Colon (tissue), 2 donors: ENCODE data around the gene TLE1.
"Not testable (repeated sequence)": the region's sequence is repeated elsewhere in the genome, so short reads cannot be mapped to it uniquely, and the experiment has no call there.

Source experiments
- FAIRE-seq: peaks from 2 replicates; lab custom pipeline; 2012; peaks lifted over from hg19 to GRCh38; lab: Jason Lieb, UNC
- donor health status: control.
- donor health status: control.

Gene TLE1

DNA sequence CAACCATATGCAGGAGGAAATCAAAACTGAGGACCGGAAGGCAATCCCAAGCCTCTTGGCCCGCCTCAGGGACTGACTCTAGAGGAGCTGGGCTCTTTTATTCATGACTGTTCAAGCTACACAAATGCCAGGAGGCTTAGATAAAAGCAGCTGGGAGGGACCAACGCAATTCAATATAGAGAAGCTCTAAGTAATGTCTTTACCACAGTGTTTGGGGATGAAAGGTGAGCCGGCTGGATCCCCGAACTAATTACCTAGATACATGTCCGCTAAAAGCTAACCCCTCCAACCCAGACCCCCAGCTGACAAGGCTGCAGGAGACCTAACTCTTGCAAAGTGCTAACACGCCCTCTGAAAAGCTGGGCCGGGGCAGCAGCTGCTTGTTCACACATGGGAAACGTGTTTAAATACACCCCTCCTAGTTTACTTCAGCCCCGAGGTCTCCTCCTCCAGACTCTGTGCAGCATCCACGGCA is 67.5 kb downstream of the TLE1 start:
- no peak for FAIRE-seq

DNA sequence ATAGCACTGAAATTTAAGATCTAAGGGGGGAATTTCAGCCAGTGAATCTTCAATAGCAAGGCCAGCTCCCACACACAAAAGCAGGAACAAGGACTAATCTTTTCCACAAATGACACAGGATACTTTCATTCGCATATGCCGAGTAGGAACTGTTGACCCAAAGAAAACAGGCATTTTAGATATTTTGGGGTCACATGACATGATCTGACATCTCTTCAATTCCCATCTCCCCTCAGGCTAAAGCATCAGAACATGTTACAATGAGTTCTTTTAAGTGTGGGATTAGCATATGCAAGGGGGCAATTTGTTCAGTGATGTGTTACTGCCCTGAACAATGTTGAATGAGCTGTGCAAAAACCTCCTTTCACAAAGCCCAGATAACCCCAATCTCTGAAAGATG is 68.2 kb downstream of the TLE1 start:
- FAIRE-seq = no peak

DNA sequence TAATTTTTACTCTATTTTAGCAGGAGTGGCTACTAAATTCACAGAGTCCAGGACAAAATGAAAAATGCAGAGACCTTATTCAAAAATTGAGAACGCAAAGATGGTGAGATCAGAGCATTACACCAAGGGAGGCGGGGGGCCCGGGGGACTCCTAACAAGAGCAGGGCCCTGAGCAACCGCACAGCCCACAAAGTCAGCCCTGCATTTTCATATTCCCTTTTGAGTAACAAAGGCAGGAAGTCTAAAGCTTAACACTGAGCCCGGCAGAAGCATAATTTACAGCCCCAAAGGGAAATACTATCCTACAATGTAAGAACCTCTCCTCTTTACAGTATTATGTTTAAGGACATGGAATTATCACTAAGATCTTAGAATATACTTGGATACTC is 69.4 kb downstream of the TLE1 start:
- no peak for FAIRE-seq

DNA sequence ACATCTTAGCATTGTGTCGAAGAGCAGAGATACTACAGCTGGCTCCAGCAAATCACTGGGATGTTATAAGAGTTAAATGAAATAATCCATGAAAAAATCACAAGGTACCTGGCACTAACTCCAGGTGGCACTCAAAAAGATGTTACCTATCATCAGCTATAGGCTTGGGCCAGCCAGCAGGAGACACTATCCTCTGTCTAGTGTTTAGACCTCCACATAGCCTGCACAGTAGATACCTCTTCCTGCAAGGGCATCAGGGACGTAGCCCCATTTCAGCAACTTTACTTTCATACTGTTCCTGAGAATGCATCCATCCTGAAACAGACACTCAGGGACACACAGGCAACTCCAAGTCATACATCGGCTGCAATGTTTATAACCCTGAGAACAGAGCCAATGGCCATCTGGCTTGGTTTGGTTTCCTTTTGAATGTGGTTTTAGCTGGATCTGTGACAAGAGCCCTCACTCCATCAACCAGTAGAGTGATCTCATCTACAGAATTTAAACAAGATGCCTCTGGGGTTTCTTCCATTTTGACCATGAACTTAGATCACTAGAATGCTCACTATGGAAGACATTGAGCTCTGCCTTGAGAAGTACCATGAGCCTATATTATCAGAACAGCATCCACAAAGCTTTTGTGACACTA is 69.9 kb downstream of the TLE1 start:
- FAIRE-seq = no peak

DNA sequence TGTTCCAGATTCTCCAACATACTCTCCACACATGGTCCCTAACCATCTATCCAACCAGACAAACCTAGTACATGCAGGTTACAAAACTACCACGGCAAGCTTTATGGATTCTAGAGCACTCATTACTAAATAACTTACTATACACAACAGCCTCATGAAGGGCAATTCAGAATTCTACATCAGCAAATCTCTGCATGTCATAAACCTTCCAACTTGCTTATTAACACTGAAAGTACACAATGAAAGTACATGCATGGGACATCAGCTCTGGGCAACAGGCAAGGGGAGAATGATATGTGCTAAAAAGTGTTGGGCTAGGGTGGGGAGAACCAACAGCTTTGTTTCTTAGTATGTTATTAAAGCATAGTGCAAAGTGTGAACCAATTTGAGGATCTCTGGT is 70.4 kb downstream of the TLE1 start:
- FAIRE-seq = no peak

DNA sequence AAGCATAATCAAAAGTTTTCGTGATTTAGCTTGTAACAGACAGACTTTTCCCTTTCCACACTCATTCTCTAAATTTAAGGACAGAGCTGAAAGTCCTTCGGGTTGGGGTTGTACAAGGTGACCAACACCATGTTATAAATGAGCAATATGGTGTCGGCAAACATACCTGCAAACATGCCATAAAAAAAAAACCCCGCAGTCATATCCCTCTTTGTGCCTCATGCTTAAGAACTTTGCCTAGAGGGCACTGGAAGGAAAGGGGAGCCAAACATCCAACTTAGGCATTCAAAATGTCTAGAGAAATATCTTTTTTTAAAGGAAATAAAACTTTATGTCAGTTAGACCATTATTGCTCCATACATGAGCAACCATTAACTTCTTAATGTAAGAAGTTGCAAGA is 73.2 kb downstream of the TLE1 start:
- FAIRE-seq = no peak

DNA sequence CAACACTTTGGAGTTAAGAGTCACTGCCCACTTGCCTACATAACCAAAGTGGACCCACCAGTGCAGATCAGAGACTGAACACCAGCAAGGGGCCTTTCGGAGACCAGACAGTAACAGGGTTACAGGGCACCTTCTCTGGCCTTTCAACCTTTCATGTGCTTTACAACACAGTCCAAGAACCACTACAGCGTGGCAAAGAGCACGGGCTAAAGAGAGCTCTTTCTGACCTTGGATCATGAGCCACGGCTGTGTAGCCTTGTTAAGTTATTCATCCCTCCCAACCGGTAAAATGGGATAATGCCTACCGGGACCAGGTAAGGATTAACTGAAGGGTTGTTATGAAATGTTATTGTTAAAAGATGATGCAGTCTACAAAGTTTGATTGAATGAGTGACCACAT is 75.0 kb downstream of the TLE1 start:
- FAIRE-seq = no peak

DNA sequence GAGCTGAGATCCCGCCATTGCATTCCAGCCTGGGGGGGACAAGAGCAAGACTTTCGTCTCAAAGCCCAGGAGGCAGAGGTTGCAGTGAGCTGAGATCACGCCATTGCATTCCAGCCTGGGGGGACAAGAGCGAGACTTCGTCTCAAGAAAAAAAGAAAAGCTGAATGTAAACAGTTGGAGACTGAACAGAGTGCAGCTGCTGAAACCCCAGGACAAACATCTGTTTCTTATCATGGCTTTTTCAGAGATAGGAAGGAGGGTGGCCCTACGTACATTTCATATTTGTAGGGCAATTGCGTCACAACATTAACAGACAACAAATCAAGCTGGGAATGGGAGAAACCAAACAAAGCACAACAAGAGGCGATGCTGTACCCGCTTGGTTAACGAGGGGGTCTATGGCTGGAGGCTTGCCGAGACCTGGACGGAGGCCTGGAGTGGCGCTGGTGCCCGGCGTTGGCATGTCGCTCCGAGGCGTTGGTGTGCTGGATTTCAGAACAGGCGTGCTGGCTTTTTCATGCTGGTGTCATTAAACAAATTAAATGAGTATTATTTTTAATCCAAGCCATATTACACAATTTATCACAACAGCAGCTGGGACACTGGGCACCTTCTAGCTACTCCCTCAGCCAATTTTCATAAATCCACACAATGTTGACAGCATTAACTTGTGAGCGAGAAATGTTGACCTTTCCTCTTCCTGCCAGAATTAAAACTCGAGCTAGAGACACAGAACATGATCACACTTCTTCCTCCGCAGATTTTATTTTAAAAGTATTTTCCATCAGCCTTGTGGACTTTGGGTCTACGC is 76.1 kb downstream of the TLE1 start:
- FAIRE-seq = no peak

DNA sequence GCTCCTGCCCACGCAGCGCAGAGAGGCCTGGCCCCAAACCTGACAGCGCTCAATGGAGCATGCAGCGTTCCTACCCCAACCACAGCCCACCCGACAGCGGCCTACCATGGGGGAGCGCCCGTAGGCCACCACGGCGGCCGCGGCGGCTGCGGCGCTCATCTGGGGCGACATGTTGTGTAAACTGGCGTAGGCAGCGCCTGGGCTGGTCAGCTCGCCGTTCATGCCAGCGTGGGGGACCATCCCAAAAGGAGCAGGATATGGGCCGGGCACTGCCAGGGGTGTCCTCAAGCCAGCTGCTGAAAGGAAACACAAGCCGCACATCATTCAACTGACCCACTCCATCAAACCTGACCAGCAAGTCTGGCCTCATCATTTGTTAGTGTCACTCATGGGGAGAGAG is 77.7 kb downstream of the TLE1 start:
- FAIRE-seq = no peak

DNA sequence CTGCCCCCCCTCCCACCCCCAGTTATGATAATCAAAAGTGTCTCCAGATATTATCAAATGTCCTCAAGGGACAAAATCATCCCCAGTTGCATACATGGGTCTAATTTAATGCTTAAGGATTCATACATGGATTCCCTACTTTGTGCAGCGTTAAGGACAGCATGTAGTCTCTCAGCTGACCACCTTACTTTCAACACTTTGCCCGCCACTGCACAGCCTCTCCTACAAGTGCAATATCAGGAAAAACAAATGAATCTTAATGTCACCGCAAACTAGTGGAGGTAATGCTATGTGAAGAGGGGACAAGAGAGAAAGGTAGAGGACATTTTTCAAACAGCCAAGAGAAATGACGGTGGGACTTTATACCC is 78.6 kb downstream of the TLE1 start:
- FAIRE-seq = no peak

DNA sequence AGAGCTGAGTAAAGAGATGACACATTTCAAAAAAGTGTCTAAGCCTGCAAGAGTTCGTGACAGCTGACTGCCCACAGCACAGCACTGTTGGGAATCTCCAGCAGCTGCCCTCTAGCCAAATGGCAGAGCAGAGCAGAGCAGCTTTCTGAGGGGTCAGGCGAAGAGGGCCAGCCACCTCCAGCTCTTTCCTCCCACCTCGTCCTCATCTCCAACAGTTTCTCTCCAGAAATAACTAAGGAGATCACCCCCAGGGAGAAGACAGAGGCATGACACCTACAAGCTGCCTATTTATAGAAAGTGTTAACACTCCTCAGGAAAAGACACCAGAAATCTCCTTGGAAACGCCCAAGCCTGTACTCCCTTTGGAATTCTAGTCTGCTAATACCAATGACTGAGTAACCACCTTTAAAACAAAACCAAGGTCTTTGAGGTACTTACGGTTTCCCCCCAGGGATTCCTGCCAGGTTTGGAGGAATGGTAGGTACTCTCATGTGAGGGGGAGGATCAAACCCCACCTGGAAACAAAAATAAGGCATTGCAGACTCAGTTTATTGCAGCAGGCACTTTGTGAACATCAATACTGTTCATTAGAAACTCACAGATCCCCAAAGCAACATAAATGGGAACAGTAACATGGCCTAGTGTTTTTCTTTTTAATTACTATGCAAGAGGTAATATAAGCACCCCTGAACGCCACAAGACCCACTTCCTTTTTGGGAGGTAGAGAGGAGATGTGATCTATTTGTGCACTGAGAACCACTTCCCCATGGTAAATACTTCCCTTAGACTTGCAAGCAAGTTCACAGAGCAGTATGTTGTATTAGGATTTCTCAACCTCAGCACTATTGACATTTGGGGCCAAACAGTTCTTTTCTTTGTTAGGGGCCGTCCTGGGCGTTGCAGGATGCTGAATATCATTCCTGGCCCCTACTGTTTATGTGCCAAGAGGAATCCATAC is 79.3 kb downstream of the TLE1 start:
- FAIRE-seq = no peak

DNA sequence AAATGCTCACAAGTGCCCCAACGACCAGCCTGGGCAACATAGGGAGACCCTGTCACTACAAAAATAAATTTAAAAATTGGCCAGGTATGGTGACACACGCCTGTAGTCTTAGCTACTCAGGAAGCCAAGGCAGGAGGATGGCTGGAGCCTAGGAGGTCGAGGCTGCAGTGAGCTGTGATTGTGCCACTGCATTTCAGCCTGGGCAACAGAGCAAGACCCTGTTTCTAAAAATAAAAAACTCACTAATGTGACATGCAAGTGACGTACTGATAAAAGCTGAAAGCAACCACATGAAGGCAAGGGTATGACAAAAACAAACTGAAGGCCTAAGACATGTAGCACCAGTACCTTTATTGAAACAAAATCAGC is 81.1 kb downstream of the TLE1 start:
- no peak for FAIRE-seq

DNA sequence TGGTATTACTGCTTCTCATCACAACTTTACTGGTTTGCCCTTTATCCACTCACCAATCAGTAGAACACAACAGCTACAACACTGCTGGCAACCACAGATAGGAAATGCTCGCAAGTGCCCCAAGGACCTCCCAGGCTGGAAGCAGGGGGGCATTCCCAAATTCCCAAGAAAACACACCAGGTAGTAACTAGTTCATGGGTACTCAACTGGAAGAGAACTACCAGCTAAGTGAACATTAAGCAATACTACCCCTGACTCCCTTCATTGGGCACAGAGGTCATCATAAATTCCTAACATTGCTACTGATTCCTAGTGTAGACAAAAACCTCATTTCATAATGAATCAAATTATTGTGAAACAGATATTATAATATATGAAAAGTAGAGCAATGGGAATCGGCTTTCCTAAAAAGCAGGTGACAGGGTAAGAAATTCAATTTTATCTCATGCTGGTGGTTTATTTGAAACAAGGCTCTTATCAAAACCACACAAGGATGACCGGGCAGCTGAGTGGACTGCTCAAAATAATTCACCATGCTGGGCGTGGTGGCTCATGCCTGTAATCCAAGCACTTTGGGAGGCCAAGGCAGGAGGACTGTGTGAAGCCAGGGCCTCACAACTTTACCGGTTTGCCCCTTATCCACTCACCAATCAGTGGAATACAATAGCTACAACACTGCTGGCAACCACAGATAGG is 81.6 kb downstream of the TLE1 start:
- FAIRE-seq = no peak

DNA sequence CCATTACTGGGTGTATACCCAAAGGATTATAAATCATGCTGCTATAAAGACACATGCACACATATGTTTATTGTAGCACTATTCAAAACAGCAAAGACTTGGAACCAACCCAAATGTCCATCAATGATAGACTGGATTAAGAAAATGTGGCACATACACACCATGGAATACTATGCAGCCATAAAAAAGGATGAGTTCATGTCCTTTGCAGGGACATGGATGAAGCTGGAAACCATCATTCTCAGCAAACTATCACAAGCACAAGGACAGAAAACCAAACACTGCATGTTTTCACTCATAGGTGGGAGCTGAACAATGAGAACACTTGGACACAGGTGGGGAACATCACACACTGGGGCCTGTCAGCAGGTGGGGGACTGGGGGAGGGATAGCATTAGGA is 83.1 kb downstream of the TLE1 start:
- FAIRE-seq = not testable (repeated sequence)

DNA sequence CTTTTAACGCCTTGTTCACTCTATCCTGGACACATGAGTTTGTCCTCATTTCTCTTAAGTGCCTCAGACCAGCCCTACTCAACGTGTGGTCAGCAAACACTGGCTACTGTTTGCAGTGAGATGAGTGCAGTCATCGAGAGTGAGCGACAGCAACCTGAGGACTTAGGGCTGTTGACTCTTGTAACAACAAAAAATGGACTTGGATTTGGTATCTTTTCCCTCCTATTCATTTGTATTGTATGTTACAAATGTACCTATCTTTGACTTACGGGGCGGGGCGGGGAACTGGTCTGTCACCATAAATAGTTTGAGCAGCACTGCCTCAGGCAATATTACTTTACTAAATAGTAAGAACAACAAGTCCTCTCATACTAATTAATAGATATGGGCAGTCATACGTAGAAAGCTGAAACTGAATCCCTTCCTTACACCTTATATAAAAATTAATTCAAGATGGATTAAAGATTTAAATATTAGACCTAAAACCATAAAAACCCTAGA is 84.1 kb downstream of the TLE1 start:
- FAIRE-seq = no peak

DNA sequence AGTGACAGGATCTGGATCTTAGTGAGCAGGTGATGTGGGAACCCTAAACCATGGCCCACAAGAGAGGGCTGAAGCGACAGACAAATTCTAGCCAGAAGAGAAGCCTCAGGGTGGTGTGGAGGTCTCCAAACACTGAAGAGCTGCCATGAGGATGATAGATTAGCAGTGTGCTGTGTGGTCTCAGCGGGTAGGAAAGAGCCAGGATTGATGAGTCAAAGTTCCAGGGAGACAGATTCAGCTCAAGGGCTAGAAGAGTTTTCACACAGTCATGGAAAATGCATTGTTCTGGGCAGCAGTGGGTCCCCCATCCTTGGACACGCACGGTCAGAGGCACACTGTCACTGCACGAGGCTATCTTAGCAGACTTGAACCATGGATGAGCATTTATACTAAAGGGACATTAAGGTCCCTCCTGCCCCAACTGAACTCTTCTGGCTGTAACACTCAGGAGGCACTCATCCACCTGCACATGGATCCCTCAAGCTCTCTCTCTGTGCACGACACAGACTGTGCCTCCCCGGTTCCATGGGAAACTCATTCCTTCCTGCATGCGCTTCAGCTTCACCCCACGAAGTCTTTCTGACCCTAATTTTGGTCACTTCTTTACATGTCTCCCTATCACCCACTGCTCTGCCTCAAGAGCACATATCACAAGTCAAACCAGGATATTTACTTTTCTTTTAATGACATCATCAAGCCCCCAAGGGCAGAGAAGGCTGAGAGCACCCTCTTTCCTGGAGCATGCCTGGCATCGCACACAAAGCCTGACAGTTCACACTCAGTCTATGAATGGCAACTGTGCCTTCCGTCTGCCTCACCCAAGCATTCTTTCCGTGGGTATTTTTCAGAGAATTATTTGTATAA is 84.8 kb downstream of the TLE1 start:
- no peak for FAIRE-seq

DNA sequence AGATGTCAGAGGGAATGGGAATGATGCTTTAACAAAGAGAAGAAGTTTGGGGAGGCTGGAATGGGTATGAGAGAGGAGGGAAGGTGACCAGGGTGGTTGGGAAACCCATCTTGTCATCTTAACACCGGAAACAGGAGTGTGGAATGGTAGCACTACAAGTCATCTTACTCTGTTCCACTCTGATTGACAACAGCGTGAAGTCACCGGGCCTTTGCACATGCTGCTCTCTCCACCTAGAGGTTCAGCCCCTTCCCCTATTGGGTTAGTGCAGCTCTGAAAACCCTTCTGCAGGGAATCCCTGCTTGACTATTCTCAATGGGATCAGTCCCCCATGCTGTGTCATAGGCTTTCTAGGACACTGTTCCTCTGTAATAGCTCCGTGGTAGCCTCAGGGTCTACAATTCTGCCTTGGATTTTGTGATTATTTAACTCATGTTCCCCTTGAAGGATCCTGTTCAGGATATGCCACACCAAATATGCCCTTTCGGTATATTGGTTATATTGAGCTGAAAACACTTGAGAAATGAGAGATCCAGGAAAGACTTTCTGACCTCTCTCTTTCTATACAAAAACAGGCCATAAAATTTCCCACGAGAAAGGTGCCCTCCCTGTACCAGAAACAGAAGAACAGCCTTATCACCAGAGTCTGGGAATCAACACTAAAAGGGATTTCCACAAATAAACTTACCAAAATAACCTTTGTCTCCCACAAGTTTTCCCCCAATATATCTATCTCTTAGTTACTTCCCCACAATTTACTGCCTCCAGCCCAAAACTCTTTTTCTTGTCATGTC is 86.3 kb downstream of the TLE1 start:
- no peak for FAIRE-seq

DNA sequence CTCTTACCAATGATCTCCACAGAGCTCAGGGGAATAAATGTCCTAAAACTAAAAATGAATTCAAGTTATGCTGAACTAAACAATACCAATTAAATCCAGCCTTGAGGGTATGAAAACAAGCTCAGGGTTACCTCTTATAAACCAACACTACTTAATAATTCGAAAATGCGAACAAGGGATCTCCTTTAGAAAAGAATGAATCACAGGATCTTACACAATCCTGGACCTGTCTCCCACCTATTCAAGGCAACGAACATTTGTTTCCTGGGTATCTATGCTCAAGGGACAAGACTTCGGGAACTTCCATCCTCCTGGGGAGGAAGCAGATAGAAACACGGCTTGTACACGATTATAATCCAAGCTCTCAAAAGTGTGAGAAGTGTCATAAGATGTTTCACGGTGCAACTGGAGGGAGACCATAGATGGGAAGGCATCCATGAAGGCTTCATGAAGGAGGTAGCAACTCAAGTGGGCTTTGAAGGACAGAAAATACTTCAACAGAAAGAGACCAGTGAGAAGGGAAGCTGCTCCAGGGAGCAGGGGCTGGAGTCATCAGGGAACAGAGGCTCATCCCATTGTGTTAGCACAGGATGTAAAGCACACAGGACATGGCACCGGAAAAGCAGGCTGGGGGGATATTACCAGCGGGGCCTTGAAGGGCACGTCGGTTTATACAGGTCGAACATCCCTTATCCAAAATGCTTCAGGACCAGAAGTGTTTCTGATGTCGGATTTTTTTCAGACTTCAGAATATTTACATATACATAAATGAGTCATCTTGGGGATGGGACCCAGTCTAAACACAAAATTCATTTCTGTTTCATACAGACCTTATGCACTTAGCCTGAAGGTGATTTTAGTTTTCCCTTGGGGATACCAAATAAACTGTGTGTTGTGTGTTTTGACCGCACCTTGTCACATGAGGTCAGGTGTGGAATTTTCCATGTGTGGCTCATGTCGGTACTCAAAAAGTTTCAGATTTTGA is 87.4 kb downstream of the TLE1 start:
- no peak for FAIRE-seq

DNA sequence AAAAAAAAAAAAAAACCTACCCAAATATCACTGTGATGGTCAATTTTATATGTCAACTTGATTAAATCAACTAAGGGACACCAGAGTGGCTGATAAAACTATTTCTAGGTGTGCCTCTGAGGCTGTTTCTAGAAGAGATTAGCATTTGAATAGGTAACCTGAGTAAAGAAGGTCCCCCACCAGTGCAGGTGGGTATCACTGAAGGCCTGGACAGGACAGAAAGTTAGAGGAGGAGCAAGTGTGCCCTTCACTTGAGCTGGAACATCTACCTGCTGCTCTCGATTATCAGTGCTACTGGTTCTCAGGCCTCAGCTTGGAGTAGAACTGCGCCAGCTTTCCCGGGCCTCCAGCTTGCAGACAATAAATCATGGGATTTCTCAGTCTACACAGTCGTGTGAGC is 88.7 kb downstream of the TLE1 start:
- FAIRE-seq = no peak
